A673 (cell line): ENCODE results near the gene GOLGA8H. TPM values are rescaled to one million over a fixed set of nuclear protein-coding genes. Genes with fewer than 3 reads are reported as not detected.
"Not testable (repeated sequence)": the region's sequence is repeated elsewhere in the genome, so short reads cannot be mapped to it uniquely, and the experiment has no call there.

ENCODE experiments used
- Bru-seq: library from RNA; stranded (reverse); fragments of 400-500 nt; gene quantifications from one replicate; lab custom pipeline; 2021; lab: Mats Ljungman, UMichigan
- BruChase-seq, 2 experiments: library from RNA; stranded (reverse); fragments of 400-500 nt; gene quantifications; one replicate each; lab custom pipeline; 2021; lab: Mats Ljungman, UMichigan
- BruUV-seq: library from RNA; stranded (reverse); fragments of 400-500 nt; replicated peaks from 2 replicates; lab custom pipeline; 2021; lab: Mats Ljungman, UMichigan
- CTCF ChIA-PET: fragments of 300-600 bp; sonication (Branson Sonifier 250); formaldehyde crosslinking; loops from one replicate; lab custom pipeline; 2022; ENCODE audit warnings: antibody characterized with exemption; lab: Charles Lee
- POLR2A ChIA-PET: fragments of 300-600 bp; sonication (Branson Sonifier 250); formaldehyde crosslinking; loops from one replicate; lab custom pipeline; 2022; ENCODE audit warnings: antibody characterized with exemption; ENCODE audit not compliant: low non-redundant PET; lab: Charles Lee
- DNase-seq: peaks from one replicate; pipeline ENCODE4 v3.0.0-alpha.2; 2015; ENCODE audit warnings: low spot score
- H3K27ac ChIP-seq: fragments of 200-600 bp; sonication (generic); 2 replicates; pipeline ENCODE4 v1.5.1; 2016; ENCODE audit warnings: mixed run types, low read depth, mild to moderate bottlenecking, mixed read lengths, antibody characterized with exemption, low read length; ENCODE audit not compliant: poor library complexity, severe bottlenecking
- H3K27me3 ChIP-seq: fragments of 200-600 bp; sonication (generic); replicated peaks from 2 replicates; pipeline ENCODE4 v1.6.1; 2017; ENCODE audit warnings: mixed run types, low read depth, mild to moderate bottlenecking, mixed read lengths, antibody characterized with exemption, low read length; ENCODE audit not compliant: insufficient read depth, poor library complexity
- H3K36me3 ChIP-seq: fragments of 200-600 bp; sonication (generic); 2 replicates; pipeline ENCODE4 v1.6.1; 2016; ENCODE audit warnings: mixed run types, mild to moderate bottlenecking, mixed read lengths, antibody characterized with exemption, low read length; ENCODE audit not compliant: insufficient read depth, poor library complexity, severe bottlenecking
- H3K4me1 ChIP-seq: fragments of 200-600 bp; sonication (generic); 2 replicates; pipeline ENCODE4 v1.6.1; 2017; ENCODE audit warnings: mixed run types, mild to moderate bottlenecking, mixed read lengths, antibody characterized with exemption, low read length; ENCODE audit not compliant: insufficient read depth, poor library complexity, severe bottlenecking
- H3K4me3 ChIP-seq: fragments of 200-600 bp; sonication (generic); 2 replicates; pipeline ENCODE4 v1.5.1; 2016; ENCODE audit warnings: low read depth, mixed run types, mild to moderate bottlenecking, mixed read lengths, low read length; ENCODE audit not compliant: poor library complexity, severe bottlenecking
- H3K9me3 ChIP-seq: fragments of 200-600 bp; sonication (generic); 2 replicates; pipeline ENCODE4 v1.6.1; 2016; ENCODE audit warnings: mixed run types, low read depth, mild to moderate bottlenecking, mixed read lengths, antibody characterized with exemption, low read length; ENCODE audit not compliant: poor library complexity, severe bottlenecking
- intact Hi-C: fragments of 100-400 bp; cut with micrococcal nuclease; formaldehyde crosslinking; loops from one replicate; pipeline ENCODE4 v1.10.0; 2022; ENCODE audit not compliant: unreplicated experiment
- long read RNA-seq: library from polyadenylated mRNA; stranded (forward); transcript quantifications from one replicate; pipeline ENCODE4 v2.0.0, GENCODE V29; 2022
- total RNA-seq: library from RNA; stranded (reverse); gene quantifications from 2 replicates; pipeline ENCODE4 v1.2.3, GENCODE V29; 2021

Gene GOLGA8H
- total RNA-seq (0.33 TPM in 1 of 2 replicates, not detected in the other), Bru-seq, nascent RNA (percentile 27 among the genes with signal in this experiment), BruChase-seq, experiment 1, labeled RNA remaining after a 2-hour chase (percentile 32 among the genes with signal in this experiment), BruChase-seq, experiment 2, labeled RNA remaining after a 6-hour chase (percentile 16 among the genes with signal in this experiment)
- long read RNA-seq: 0 reads

- H3K9me3 ChIP-seq, H3K4me3 ChIP-seq, H3K27me3 ChIP-seq, DNase-seq, BruUV-seq, intact Hi-C loops, POLR2A ChIA-PET, CTCF ChIA-PET, H3K4me1 ChIP-seq, H3K36me3 ChIP-seq, H3K27ac ChIP-seq: not testable (repeated sequence)
Measured at GRCh38 chr15:30603796-30604195, at the start of gene GOLGA8H. Gene GOLGA8H (plus strand): TSS chr15:30604028. CDS start chr15:30604126, 98 bp downstream.

DNA sequence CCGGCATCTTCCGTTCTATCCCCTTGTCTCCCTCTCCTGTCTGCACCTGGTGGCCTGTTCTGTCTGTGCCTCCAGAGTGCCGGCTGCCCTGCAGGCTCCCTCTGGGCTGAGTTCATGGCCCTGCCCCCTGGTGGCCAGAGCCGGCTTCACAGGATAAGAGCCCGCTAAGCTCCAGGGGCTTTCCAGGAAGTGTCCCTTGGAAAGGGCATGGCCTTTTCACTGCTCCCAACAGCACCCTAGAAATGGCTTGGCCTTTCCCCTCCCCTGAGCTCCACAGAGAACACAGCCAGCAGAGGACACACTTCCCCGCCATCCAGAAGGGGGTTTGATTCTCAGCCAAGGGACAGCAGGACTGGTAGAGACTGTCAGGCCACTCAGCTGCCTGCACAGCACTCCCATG, 36.9 kb upstream of the GOLGA8H start:
- H3K4me3 ChIP-seq, BruUV-seq, H3K27ac ChIP-seq, H3K4me1 ChIP-seq, CTCF ChIA-PET, POLR2A ChIA-PET, H3K9me3 ChIP-seq, H3K36me3 ChIP-seq, H3K27me3 ChIP-seq, intact Hi-C loops: not testable (repeated sequence)
- DNase-seq: peak; percentile 0

DNA sequence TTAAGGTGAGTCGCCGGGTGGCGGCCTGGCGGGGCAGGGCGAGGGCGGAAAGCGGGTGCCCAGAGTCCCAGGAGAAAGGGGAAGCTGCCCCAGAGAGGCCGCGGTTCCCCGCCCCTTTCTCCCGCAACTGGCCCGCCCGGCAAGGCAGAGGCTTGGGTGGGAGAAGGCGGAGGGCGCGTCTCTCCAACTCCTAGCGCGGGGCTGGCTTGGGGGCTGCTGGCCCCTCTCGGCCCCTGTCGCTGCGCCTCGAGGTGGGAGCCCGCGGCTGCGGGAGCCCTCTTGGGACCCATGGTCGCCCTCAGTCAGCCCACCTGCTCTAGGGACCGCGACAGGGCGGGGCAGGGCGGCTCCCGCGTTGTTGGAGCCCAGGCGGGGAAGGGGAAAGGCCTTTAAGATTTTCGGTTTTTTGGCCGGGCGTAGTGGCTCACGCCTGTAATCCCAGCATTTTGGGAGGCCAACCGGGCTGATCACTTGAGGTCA, 30.8 kb upstream of the GOLGA8H start:
- BruUV-seq, DNase-seq, CTCF ChIA-PET, H3K4me1 ChIP-seq, H3K36me3 ChIP-seq, POLR2A ChIA-PET, intact Hi-C loops, H3K9me3 ChIP-seq, H3K27ac ChIP-seq, H3K27me3 ChIP-seq: not testable (repeated sequence)
- peak overlapping the region; percentile 30 for H3K4me3 ChIP-seq

- H3K4me3 ChIP-seq, POLR2A ChIA-PET, H3K27me3 ChIP-seq, DNase-seq, H3K9me3 ChIP-seq, intact Hi-C loops, BruUV-seq, H3K4me1 ChIP-seq, H3K36me3 ChIP-seq, H3K27ac ChIP-seq, CTCF ChIA-PET: not testable (repeated sequence)
Measured at GRCh38 chr15:30579394-30579970, 24.3 kb upstream of the GOLGA8H start.

DNA sequence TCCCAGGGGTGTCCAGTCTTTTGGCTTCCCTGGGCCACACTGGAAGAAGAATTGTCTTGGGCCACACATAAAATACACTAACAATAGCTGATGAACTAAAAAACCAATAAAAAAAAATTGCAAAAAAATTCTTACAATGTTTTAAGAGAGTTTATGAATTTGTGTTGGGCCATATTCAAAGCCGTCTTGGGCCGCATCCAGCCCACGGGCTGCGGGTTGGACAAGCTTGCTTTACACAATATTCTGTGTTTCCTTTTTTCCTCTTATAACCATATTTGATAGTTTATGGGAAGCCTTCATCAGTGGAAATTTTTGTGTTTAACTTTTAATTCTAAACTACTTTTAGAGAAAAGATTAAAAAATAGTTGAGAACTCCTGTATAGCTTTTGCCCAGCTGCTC, 23.1 kb upstream of the GOLGA8H start:
- H3K9me3 ChIP-seq, H3K4me1 ChIP-seq, CTCF ChIA-PET, POLR2A ChIA-PET, BruUV-seq, H3K4me3 ChIP-seq, DNase-seq, H3K27me3 ChIP-seq, H3K36me3 ChIP-seq, intact Hi-C loops, H3K27ac ChIP-seq: not testable (repeated sequence)

- H3K36me3 ChIP-seq, H3K27me3 ChIP-seq, H3K4me3 ChIP-seq, DNase-seq, intact Hi-C loops, BruUV-seq, H3K9me3 ChIP-seq, H3K4me1 ChIP-seq, CTCF ChIA-PET, H3K27ac ChIP-seq, POLR2A ChIA-PET: not testable (repeated sequence)
Measured at GRCh38 chr15:30598953-30599352, 4.9 kb upstream of the GOLGA8H start.

DNA sequence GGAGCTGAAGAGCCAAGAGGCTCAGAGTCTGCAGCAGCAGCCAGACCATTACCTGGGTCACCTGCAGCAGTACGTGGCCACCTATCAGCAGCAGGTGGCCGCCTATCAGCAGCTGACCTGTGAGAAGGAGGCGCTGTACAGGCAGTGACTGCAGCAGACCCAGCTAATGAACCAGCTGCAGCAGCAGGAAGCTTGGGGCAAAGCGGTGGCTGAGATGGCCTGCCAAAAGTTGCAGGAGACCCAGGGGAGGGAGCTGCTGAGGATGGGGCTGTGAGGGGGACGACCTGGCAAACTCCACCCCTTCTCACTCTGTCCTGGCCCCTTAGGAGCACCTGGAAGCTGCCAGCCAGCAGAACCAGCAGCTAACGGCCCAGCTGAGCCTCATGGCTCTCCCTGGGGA, 8.4 kb downstream of the GOLGA8H start:
- H3K4me1 ChIP-seq, DNase-seq, H3K4me3 ChIP-seq, CTCF ChIA-PET, H3K27ac ChIP-seq, BruUV-seq, H3K9me3 ChIP-seq, intact Hi-C loops, H3K27me3 ChIP-seq, POLR2A ChIA-PET, H3K36me3 ChIP-seq: not testable (repeated sequence)
